Trophoblast cell (in vitro differentiated cells and primary cell): ENCODE results near the gene PRELP.

Source experiments
- DNase-seq, 2 donors: peaks; one replicate each; pipeline ENCODE4 v3.0.0-alpha.2; 2016
- H2AFZ ChIP-seq: 2 replicates; pipeline ENCODE4 v1.6.1; 2013; ENCODE audit warnings: low read length, moderate library complexity, mild to moderate bottlenecking; ENCODE audit not compliant: insufficient read depth, poor library complexity
- H2AK5ac ChIP-seq: 2 replicates; pipeline ENCODE4 v1.6.1; 2013; ENCODE audit warnings: mild to moderate bottlenecking, low read length
- H2BK120ac ChIP-seq: 2 replicates; pipeline ENCODE4 v1.6.1; 2013; ENCODE audit warnings: low read length, mild to moderate bottlenecking, moderate library complexity; ENCODE audit not compliant: insufficient read depth, poor library complexity
- H2BK12ac ChIP-seq: 2 replicates; pipeline ENCODE4 v1.6.1; 2013; ENCODE audit warnings: mild to moderate bottlenecking, low read length, moderate library complexity
- H2BK5ac ChIP-seq: 2 replicates; pipeline ENCODE4 v1.6.1; 2013; ENCODE audit warnings: low read length, low read depth, moderate library complexity, mild to moderate bottlenecking; ENCODE audit not compliant: poor library complexity
- H3K14ac ChIP-seq: 2 replicates; pipeline ENCODE4 v1.6.1; 2013; ENCODE audit warnings: mild to moderate bottlenecking, low read length
- H3K18ac ChIP-seq: 2 replicates; pipeline ENCODE4 v1.6.1; 2013; ENCODE audit warnings: mild to moderate bottlenecking, low read length
- H3K23ac ChIP-seq: 2 replicates; pipeline ENCODE4 v1.6.1; 2013; ENCODE audit warnings: low read length
- H3K27ac ChIP-seq: 2 replicates; pipeline ENCODE4 v1.5.1; 2013; ENCODE audit warnings: low read depth, mild to moderate bottlenecking, inconsistent platforms, low read length, moderate library complexity
- H3K27me3 ChIP-seq: 2 replicates; pipeline ENCODE4 v1.6.1; 2013; ENCODE audit warnings: inconsistent platforms, mild to moderate bottlenecking, low read length, moderate library complexity; ENCODE audit not compliant: insufficient read depth
- H3K36me3 ChIP-seq, 2 experiments: 1 replicate in 1 of 2; 2 replicates in 1 of 2; pipeline ENCODE4 v1.6.1; 2013; ENCODE audit warnings: low read length in 2 of 2, mild to moderate bottlenecking in 2 of 2, moderate library complexity in 1 of 2; ENCODE audit not compliant: insufficient read depth in 2 of 2, control insufficient read depth in 1 of 2
- H3K4ac ChIP-seq: 2 replicates; pipeline ENCODE4 v1.6.1; 2013; ENCODE audit warnings: low read depth, mild to moderate bottlenecking, low read length, moderate library complexity
- H3K4me1 ChIP-seq, 2 experiments: 1 replicate in 1 of 2; 2 replicates in 1 of 2; pipeline ENCODE4 v1.6.1; 2013; ENCODE audit warnings: low read length in 2 of 2, mild to moderate bottlenecking in 2 of 2, moderate library complexity in 1 of 2; ENCODE audit not compliant: insufficient read depth in 2 of 2, control insufficient read depth in 1 of 2
- H3K4me2 ChIP-seq: 2 replicates; pipeline ENCODE4 v1.6.1; 2013; ENCODE audit warnings: inconsistent platforms, mild to moderate bottlenecking, low read length, moderate library complexity
- H3K4me3 ChIP-seq: 2 replicates; pipeline ENCODE4 v1.5.1; 2013; ENCODE audit warnings: mild to moderate bottlenecking, low read depth, low read length, inconsistent platforms
- H3K79me1 ChIP-seq: one replicate; pipeline ENCODE4 v1.6.1; 2013; ENCODE audit warnings: low read length
- H3K79me2 ChIP-seq: 2 replicates; pipeline ENCODE4 v1.6.1; 2013; ENCODE audit warnings: low read length, mild to moderate bottlenecking; ENCODE audit not compliant: control insufficient read depth, insufficient read depth, poor library complexity
- H3K9ac ChIP-seq: 2 replicates; pipeline ENCODE4 v1.6.1; 2013; ENCODE audit warnings: mild to moderate bottlenecking, low read length
- H3K9me3 ChIP-seq: 2 replicates; pipeline ENCODE4 v1.6.1; 2013; ENCODE audit warnings: low read depth, mild to moderate bottlenecking, control low read depth, inconsistent platforms, low read length; ENCODE audit not compliant: insufficient read depth
- H4K12ac ChIP-seq: 2 replicates; pipeline ENCODE4 v1.6.1; 2013; ENCODE audit warnings: low read depth, mild to moderate bottlenecking, low read length, moderate library complexity
- H4K8ac ChIP-seq: 2 replicates; pipeline ENCODE4 v1.6.1; 2013; ENCODE audit warnings: low read depth, mild to moderate bottlenecking, low read length, moderate library complexity
- H4K91ac ChIP-seq: one replicate; pipeline ENCODE4 v1.6.1; 2013; ENCODE audit warnings: low read depth, mild to moderate bottlenecking, low read length, moderate library complexity
- WGBS: extraction: QIAGEN DNeasy Blood & Tissue Kit; methylation state at CpG from one replicate; pipeline ENCODE4 v1.1.7; 2013; ENCODE audit warnings: missing lambda C conversion rate; ENCODE audit not compliant: insufficient read length, insufficient coverage; ENCODE audit errors: extremely low coverage; 5-methylcytosine and 5-hydroxymethylcytosine counted together

Gene PRELP

GRCh38 chr1:203491664-203492063, 16.1 kb downstream of the PRELP start:
- Histone ChIP-seq H4K8ac (no peak overlapping the region), H4K91ac (no peak overlapping the region), H3K27me3 (no peaks in the 10 kb centered on the region), H3K4ac (no peak overlapping the region), H3K79me2 (peaks cover 2% of the 10 kb centered on the region), H2AK5ac (no peak overlapping the region), H2AFZ (no peak overlapping the region), H3K4me2 (no peak overlapping the region), H2BK120ac (no peak overlapping the region), H3K27ac (no peak overlapping the region), H4K12ac (no peak overlapping the region), H3K9me3 (peaks cover under 1% of the 10 kb centered on the region), H2BK12ac (no peak overlapping the region), H3K79me1 (peaks cover 8% of the 10 kb centered on the region), H3K4me3 (no peak overlapping the region), H3K23ac (no peak overlapping the region), H2BK5ac (no peak overlapping the region), H3K18ac (no peak overlapping the region), H3K9ac (no peak overlapping the region), H3K36me3 (no peaks in the 10 kb centered on the region), H3K4me1 (peaks cover 5 to 7% of the 10 kb centered on the region in 2 experiments), H3K14ac (no peak overlapping the region)
- no peak for DNase-seq
- WGBS = no CpG with 5 or more reads among the region's 9 CpGs

- H3K23ac ChIP-seq = no peak overlapping the region
- H2BK120ac ChIP-seq = no peak overlapping the region
- H2BK12ac ChIP-seq = no peak overlapping the region
- H3K14ac ChIP-seq = no peak overlapping the region
- peaks cover 3% of the 10 kb centered on the region in 2 experiments for H3K4me1 ChIP-seq
- no peak overlapping the region for H4K91ac ChIP-seq
- no CpG with 5 or more reads among the region's 8 CpGs for WGBS
- no peak overlapping the region for H3K4me2 ChIP-seq
- no peak overlapping the region for H3K27ac ChIP-seq
- peaks cover 2% of the 10 kb centered on the region for H3K79me2 ChIP-seq
- no peak overlapping the region for H3K9ac ChIP-seq
- H3K27me3 ChIP-seq = no peaks in the 10 kb centered on the region
- H3K18ac ChIP-seq = no peak overlapping the region
- H3K79me1 ChIP-seq = peaks cover 6% of the 10 kb centered on the region
- H3K9me3 ChIP-seq = no peaks in the 10 kb centered on the region
- no peak overlapping the region for H2AK5ac ChIP-seq
- H4K8ac ChIP-seq = no peak overlapping the region
- no peak for DNase-seq
- H3K4ac ChIP-seq = no peak overlapping the region
- H2AFZ ChIP-seq = no peak overlapping the region
- H3K4me3 ChIP-seq = no peak overlapping the region
- no peak overlapping the region for H4K12ac ChIP-seq
- no peaks in the 10 kb centered on the region for H3K36me3 ChIP-seq
- H2BK5ac ChIP-seq = no peak overlapping the region
Observed at GRCh38 chr1:203492082-203492747, 16.6 kb downstream of the PRELP start.

GRCh38 chr1:203492748-203493130, 17.1 kb downstream of the PRELP start:
- no peak overlapping the region for H2BK5ac ChIP-seq
- DNase-seq = no peak
- no peaks in the 10 kb centered on the region for H3K36me3 ChIP-seq
- no peak overlapping the region for H4K91ac ChIP-seq
- H4K12ac ChIP-seq = no peak overlapping the region
- no peak overlapping the region for H3K4me2 ChIP-seq
- no peak overlapping the region for H2AFZ ChIP-seq
- peaks cover 2% of the 10 kb centered on the region for H3K79me1 ChIP-seq
- H3K14ac ChIP-seq = no peak overlapping the region
- H3K4me1 ChIP-seq = no peaks in the 10 kb centered on the region
- no peak overlapping the region for H3K4me3 ChIP-seq
- H2BK120ac ChIP-seq = no peak overlapping the region
- no peak overlapping the region for H2AK5ac ChIP-seq
- H3K9ac ChIP-seq = no peak overlapping the region
- no peak overlapping the region for H4K8ac ChIP-seq
- no peak overlapping the region for H3K23ac ChIP-seq
- no peak overlapping the region for H3K27ac ChIP-seq
- no peaks in the 10 kb centered on the region for H3K27me3 ChIP-seq
- H2BK12ac ChIP-seq = no peak overlapping the region
- WGBS = no CpG with 5 or more reads among the region's 6 CpGs
- no peaks in the 10 kb centered on the region for H3K79me2 ChIP-seq
- H3K4ac ChIP-seq = no peak overlapping the region
- no peak overlapping the region for H3K18ac ChIP-seq
- H3K9me3 ChIP-seq = no peaks in the 10 kb centered on the region

GRCh38 chr1:203493901-203494300, 18.3 kb downstream of the PRELP start, which contains the start of gene OPTC:
Gene OPTC, plus strand, starts transcription at chr1:203494153. Its CDS starts 1,853 bp downstream, at chr1:203496006.
- H3K79me2 ChIP-seq = no peaks in the 10 kb centered on the region
- no peak for DNase-seq
- no peak within 1 kb of the TSS for H3K23ac ChIP-seq
- no peak within 1 kb of the TSS for H3K4ac ChIP-seq
- H2AFZ ChIP-seq = no peak within 1 kb of the TSS
- H3K9ac ChIP-seq = no peak within 1 kb of the TSS
- no peak within 1 kb of the TSS for H2AK5ac ChIP-seq
- no peak within 1 kb of the TSS for H2BK5ac ChIP-seq
- WGBS = no CpG with 5 or more reads among the region's 5 CpGs
- no peaks in the 10 kb centered on the region for H3K27me3 ChIP-seq
- H4K91ac ChIP-seq = no peak within 1 kb of the TSS
- no peaks in the 10 kb centered on the region for H3K79me1 ChIP-seq
- no peak within 1 kb of the TSS for H3K4me2 ChIP-seq
- no peak within 1 kb of the TSS for H2BK120ac ChIP-seq
- no peak within 1 kb of the TSS for H4K12ac ChIP-seq
- H3K4me3 ChIP-seq = no peak within 1 kb of the TSS
- H3K4me1 ChIP-seq = no peaks in the 10 kb centered on the region
- H3K36me3 ChIP-seq = no peaks in the 10 kb centered on the region
- H3K18ac ChIP-seq = no peak within 1 kb of the TSS
- no peak within 1 kb of the TSS for H2BK12ac ChIP-seq
- H3K14ac ChIP-seq = no peak within 1 kb of the TSS
- H3K9me3 ChIP-seq = peaks cover 2% of the 10 kb centered on the region
- H4K8ac ChIP-seq = no peak within 1 kb of the TSS
- H3K27ac ChIP-seq = no peak within 1 kb of the TSS
